ENCODE measurements around the gene OR51G2.

Gene OR51G2

DNA sequence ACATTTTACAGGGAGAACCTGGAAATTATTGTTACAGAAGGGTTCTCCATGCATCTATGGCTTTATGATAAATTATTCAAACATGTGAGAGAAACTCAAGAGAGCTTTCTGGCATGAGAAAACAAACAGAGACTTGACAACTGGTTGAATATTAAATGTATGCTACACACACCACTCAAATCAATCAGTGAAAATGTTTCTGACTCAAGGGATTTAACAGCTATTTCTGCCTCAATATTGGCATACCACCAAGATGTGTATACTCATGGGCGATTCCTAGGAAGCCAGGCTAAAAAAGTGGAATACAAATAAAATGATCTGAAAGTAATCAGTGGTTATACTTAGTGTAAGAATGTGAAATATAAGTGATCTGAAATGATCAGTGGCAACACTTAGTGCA lies 53.3 kb downstream of the OR51G2 start:
- DNase-seq (ENCODE audit: low read depth in 1 of 2, low spot score in 1 of 2) = no peak

DNA sequence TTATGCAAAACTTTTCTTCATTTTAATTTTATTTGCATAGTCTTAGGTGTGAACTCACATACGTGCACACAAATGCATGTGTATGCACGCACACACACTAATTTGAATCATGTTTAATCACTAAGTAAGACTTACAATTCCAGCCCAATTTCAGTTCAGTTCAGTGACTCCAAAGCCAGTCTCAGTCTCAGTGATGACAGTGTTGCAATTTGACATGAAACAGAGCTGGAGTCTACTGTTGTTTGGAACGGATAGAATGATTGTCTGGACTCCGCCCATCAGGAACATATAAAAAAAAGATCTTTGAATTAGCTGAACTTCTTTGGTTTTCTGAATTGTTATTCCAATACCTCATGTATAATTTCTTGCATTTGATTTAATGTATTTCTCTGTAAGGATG lies 55.3 kb downstream of the OR51G2 start:
- no peak for DNase-seq (ENCODE audit: low read depth in 1 of 2, low spot score in 1 of 2)
